NCI-H128 (cell line): ENCODE measurements around the gene KCNE2.

Experiments used
- DNase-seq: peaks from one replicate; lab custom pipeline; 2025; ENCODE audit not compliant: unreplicated experiment; lab: John Stamatoyannopoulos, UW

KCNE2 gene, protein sequence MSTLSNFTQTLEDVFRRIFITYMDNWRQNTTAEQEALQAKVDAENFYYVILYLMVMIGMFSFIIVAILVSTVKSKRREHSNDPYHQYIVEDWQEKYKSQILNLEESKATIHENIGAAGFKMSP

DNA sequence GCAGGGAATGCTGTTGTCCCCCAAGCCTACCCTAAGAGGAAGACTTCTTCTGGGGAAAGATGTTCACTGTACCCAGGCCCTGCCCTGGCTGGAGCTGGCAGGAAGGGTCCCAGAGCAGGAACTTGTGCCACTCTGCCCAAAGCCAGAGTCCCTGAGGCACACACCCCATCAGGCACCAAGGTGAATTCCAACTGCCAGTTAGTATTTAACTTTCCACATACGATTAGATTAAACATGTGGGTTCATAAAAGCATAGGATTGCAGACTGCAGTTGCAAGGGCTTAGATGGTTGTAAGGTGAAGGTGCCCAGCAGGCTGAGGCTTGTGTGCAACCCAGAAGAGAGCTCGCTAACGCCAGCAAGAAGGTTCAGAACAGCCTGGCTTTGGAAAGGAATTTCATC lies at the start of gene KCNE2:
Gene KCNE2 (plus strand): TSS at position 274 of the 400 bp plus-strand sequence. CDS start 6,473 bp downstream, outside the sequence.
- no peak for DNase-seq

DNA sequence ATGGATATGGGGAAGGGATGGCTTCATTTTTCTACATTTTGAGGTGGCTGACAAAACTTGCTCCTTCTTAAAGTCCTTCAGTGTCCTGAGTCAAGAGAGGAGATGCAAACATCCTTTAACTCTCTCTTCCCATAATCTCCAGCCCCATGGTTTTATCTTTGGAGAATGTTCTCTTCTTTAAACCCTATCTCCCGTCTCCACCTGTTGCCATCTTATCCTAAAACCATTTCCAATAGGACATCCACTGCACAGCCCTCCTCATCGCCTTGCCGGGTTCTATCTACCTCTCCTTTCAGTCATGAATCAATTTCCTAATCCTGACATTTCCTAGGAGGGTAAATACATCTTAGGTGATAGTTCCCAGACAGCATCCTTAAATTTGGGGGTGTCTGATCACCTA lies 44.2 kb upstream of the KCNE2 start:
- DNase-seq: no peak

DNA sequence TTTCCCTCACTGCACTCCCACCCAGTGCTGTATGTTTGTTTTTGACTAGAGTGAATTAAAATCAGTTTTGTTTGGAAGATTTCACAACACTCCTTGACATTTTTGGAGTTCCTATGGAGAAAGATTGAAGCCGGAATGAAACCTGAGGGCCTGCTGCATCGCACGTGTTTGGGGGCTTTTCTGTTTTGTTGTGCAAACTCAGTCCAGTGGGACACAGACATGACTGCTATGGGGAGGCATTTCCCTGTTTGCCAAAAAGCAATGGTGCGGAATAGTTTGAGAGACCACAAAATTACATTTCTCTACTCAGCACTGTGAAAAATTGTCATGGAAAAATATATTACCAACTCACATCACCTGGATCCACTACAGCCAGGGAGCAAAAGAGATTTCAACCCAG lies 43.8 kb upstream of the KCNE2 start:
- no peak for DNase-seq

DNA sequence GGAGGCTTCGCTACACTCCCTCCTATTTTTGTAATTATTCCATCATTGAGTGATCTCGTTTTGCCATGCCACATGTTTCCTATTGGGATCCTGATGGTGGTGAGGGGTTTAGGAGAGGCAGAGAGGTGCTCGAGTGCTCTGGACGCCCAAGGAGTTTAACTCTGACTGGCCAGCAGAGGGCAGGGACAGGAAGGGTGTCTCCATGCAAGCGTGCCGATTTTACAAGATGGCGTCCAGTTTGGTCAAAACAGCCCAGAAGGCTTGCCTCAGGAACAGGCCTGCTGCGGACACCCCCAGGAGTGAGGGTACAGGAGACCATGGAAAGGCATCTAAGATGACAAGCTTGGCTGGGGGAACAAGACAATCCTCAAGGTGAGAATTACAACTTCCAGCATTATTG lies 33.8 kb upstream of the KCNE2 start:
- no peak for DNase-seq

DNA sequence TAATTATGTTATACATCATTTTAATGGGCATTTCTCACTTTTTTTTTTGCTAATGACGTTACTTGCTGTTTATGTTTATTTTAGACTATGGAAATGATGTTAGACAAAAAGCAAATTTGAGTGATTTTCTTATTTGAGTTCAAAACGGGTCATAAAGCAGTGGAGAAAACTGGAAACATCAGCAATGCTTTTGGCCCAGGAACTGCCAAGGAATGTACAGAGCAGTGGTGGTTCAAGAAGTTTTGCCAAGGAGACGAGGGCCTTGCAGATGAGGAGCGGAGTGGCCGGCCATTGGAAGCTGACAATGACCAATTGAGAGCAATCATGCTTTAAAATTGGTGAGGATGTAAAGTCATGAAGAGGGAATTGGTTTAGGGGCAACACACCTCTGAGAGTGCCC lies 32.1 kb upstream of the KCNE2 start:
- DNase-seq: no peak

DNA sequence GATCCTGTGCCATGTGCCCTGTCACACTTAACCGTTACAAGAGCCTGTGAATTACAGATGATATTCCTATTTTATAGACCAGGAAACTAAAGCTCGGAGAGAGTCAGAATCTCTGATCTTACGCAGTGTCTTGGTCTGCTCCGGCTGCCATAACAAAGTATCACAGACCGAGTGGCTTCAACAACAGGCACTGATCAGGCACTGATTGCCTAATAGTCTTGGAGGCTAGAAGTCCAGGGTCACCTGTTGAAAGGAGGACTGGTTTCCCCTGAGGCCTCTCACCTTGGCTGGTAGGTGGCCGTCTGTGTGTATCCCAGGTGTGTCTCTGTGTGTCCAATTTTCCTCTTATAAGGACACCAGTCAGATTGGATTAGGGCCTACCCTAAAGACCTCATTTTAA lies 31.5 kb upstream of the KCNE2 start:
- DNase-seq: no peak

DNA sequence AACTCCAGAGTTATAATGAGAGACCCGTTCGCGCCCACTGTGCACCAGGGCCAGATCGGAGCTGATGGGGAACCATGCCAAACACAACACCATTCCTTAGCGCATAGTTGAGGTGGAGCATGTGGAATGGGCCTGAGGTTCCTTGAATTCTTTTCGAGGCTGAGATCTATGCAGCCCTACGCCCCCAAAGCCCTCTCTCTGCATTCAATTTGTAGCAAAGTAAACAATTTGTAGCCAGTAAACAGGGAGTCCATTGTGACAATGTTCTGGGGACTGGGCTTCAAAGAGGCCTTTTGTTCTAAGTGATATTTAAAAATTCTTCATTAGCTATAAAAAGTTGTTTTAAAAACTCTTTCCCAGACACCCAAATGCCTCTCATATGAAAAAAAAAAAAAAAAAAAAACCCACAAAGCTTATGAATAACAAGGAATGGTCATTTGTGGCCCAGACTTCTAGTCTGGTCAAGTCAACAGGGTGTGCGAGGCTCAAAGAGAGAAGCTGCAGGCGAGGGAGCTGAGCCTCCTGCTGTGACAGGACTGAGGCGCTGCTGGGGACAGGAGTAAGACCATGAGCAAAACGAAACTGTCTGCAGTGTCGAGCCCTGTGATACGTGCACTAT lies 30.6 kb upstream of the KCNE2 start:
- no peak for DNase-seq

DNA sequence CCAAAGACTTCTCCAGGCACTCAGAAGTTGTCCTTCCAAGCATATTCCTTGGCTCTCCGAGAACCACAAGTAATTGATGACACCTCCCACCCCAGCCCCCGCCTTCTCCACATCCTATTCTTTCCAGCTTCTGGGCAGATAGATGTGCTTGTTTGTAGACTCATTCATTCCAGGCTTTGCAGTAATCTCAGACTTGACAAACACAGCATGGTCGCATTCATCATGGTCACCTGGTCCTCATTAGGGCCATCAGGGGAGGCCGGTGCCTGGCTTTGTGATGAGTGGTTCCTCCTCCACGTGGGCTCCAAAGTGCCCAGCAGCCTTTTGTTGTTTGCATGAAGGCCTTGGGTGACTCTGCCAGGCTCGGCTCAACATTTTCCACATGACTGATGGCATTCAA lies 28.5 kb upstream of the KCNE2 start:
- DNase-seq: no peak

DNA sequence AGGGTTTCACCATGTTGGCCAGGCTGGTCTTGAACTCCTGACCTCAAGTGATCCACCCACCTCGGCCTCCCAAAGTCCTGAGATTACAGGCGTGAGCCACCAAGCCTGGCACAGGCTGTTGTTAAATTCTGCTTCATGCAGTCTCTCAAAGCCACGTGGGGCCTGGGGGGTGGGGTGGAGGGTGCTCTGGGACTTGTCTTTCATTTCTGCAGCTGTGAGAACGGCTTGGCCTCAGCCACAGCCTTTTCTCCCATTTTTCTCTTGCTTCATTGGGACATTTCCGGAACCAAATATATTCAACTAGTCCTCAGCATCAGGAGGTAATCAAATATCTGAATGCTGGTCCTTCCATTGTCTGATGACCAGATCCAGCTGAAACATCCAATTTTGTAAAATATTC lies 27.6 kb upstream of the KCNE2 start:
- no peak for DNase-seq

DNA sequence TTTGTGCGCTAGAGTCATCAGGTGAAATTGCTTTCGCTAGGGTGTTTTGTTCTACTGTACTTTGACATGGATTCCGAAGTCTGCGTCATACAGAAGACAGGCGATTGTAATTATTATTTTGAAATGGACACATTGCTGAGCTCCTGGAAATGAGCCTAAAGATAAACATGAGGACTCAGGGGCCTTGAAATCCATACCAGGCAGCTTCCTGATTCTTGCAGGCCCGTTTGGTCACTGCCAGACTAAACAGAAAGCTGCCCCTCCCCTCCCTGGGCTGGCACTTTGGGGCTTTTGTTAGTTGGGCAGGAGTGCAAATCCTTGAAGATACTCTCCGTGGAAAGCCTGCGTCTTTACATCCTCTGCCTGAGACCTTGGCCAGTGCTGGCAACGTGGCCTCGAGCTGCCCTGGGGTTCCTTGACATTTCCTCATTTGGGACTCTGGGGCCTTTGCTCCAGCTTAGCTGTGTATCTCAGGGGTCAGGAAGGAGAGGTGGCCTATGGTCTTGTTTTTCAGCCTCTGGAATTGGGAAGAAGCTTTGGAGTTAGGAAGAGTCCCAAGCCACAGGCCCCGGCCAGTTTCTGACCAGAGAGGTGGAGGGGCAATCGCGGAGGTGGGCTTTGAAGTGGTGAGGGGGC lies 26.9 kb upstream of the KCNE2 start:
- no peak for DNase-seq

DNA sequence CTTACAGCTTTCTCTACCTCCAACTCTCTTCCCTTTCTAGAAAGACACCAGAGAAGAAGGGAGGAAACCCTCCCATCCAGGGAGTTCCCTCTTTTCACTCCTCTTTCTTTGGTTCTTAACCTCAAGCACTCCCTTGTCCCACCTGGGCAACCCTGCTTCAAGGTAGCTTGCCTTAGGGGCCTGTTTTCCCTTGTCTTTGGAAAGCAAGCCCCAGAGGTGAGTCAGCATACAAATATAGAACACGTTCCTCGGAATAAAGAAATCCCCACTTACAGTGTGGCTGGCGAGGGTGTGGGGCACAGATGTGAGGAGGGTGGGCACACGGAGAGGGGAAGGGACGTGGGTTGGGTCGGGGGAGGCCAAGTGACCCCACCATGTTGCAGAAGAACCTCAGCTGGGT lies 26.1 kb upstream of the KCNE2 start:
- no peak for DNase-seq

DNA sequence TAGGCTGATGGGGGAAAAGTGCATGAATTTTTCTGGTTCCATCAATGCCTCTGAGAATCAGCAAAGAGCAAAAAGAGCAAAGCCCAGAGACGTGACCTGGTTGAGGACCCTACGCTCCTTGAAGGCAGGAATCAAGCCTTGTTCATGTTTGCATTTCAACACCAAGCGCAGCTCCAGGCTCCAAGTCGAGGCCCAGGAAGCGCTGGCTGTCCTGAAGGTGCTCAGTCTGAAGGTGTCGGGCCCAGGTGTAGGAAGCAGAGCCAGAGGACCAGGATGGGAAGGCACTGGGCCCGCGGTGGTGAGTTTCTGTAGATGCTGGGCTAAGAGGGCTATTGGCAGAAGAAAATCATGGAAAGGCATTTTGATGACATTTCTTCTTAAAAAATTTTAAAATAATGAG lies 25.6 kb upstream of the KCNE2 start:
- DNase-seq: no peak

DNA sequence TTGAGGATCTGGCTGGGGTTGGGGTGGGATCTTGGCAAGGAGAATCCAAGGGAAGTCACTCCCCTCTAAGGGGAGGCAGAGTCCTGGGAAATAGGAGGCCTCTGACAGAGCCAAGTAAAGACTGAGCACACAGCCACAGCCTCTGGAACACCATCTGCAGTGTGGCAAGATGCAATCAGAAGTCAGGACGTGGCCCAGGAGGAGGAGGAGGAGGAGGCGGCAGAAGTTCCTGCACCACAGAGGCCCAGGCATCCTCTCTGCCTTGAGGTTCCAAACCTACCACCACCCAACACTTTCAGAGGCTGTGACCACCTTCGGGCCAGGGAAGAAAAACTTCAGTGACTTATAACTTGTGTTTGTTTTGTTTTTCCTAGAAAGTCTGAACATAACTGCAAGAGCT lies 23.7 kb upstream of the KCNE2 start:
- DNase-seq: no peak

DNA sequence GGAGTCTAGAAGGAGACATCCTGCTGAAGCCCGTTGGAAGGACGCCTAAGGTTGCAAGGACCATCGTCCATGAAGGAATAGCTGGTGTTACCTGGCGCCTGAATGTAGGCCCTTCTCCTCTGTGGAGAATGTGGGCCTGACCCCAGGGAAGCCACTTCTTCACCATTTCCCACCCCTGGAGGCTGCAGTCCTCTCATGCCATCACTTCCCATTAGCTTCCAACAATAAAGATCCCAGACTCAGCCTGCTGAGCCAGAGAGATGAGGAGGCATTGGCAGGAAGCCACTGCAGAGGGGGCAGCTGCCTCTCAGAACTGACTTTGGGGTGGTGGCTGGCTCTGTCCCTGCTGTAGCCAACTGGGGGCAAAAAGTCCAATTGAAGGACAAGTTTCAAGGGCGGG lies 21.3 kb upstream of the KCNE2 start:
- DNase-seq: no peak

DNA sequence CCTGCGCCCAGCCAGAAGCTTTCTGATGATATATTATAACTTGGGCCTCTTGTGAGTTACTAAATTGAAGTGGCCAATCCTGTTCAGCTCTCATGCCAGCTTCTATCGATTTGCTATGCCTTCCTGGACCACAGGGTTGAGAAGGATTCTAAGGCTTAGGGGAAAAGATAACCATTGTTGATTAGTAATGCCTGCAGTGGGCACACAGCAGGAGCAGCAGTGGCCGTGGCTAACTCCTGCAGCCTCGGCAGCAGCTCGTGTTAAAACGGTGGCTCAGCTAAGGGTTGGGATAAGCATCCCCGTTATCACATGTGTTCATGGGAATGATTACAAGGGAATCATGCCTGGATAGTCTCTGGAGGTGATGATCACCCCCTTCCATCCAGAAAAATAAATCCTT lies 20.5 kb upstream of the KCNE2 start:
- DNase-seq: no peak

DNA sequence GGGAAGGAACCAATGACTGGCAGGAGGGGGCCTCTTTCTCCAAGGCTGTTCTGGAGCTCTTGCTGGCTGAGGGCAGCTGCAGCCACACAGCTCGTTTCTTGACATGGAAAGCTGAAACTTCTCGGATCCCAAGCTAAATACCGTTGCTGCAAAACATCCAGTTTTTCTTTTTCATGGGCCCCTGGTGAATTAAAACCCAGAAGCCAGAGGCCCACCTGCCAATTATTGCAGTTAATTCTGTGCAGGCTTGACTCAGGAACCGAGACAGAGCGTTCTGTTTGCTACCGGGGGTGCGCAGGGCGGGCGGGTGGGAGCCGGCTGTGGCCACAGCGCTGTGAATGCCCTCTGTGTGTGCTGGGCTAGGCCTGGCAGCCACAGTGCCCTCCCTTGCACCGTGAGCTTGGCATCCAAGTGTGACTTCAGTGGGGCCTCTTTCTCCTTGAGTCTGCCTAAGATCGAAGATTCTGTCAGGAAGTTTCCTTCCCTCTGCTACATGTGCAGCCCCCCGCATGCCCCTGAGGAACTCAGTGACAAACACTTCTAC lies 19.9 kb upstream of the KCNE2 start:
- no peak for DNase-seq

DNA sequence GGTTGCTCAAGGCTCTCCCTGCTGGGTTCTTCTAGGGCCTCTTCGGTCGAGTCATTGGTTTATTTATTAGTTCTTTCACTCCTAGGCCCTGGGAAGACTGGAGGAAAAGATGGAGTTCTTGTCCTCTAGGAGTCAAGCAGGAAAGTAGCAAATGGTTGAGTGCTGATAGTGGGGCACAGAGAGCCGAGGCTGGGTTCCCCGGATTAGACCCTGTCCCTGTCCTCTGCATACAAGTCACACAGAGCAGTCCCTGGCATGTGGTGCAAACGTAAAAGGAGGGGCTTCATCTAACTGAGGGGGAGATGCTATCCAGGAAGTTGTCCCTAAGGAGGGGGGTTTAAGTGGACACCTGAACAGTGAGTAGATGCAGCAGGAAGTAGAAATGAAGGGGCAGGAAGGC lies 19.2 kb upstream of the KCNE2 start:
- DNase-seq: no peak

DNA sequence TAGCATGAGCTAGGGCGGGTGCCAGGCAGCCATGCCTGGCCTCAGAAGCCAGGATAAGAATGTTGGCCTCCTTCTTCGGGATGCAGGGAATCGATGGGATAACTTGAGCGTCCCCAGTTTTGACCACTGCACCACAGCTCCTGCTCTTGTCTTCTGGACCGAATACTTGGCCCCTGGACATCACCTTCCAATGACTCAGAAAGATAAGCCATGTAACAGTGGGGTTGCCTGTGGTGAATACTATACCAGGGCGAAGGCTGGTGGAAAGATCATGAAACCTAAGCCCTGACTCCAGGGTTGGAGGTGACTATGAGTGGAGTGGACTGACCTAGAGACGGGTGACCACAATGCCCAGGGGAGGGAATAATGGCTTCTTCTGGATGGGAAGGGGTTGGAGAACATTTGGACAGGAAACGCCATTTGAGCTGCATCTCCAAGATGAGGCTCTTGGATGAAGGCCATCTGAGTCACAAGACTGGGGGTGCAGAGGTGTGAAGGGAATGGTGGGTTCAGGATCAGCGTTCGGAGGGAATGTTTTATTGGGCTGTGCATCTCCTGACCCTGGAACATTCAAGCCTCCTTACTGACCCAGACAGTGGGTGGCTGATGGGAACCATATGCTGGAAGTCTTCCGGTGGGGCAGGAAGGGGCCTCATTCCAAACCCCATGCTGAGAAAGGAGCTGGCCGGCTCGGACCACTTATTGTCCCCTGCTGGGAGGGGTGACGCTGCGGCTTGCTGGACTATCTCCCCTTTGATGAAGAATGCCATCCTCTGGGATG lies 18.5 kb upstream of the KCNE2 start:
- DNase-seq: no peak

DNA sequence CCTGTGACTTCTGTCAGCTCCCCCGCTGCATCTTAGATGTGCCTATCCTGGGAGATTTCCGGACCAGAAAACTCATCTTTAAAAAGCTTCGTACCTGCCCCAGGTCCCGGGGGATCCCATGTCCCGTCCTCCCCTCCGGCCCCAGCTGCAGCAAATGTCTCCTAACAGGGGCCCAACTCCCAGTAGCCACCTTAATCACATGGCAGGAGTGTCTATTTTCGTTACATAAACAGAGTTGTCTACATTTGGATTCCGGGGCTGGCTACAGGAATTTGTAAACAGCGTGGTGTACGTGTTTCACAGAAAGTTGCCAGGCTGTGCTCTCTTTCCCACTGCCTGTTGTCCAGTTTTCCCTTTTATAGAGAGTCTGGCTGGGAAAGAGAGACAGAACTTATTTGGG lies 17.9 kb upstream of the KCNE2 start:
- DNase-seq: no peak

DNA sequence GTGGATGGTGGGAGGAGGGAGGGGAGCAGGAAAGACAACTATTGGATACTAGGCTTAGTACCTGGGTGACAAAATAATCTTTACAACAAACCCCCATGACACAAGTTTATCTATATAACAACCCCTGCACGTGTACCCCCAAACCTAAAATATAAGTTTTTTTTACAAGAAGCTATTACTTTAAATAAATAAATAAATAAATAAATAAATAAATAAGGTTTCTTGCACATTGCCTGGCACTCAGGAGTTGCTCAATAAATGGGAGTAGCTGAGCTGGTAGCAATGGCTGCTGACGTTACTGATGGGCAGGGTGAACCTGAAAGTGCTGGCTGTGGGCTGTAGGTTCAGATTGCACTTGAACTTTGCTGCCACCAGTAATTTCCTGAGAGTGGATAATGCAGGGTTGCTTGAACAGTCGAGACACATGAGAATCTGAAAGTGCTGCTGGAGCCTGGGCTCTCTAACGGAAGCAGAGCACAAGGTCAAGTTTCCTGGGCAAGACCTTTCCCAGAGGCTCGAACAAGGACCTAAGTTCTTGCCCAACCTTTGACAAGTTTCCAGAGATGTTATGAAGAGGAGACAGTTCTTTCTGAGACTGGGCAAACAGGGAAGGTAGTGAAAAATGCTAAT lies 14.8 kb upstream of the KCNE2 start:
- DNase-seq: no peak

DNA sequence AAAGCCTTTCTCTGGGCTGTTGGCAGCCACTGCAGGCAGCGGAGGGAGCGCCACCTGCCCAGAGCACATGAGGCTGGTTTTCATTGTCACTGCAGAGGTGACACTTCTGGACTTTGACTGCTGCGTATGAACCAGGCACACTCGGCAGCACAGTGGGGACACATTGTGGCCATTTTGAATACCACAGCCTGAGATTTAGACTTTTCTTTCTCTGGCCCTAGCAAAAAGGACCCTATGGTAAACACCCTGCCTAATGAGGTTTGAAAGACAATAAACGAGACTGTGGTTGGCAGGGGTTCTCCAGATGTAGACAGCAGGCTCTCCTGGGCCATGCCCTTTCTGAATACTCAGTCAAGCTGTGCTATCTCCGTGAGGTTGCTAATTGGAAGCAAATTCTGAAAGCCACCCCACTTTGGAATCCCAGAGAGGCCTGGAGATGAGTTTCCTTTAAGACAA lies 12.0 kb upstream of the KCNE2 start:
- peak; percentile 12 for DNase-seq
